ENCODE measurements around the gene HPS1. TPM values are rescaled to one million over a fixed set of nuclear protein-coding genes. Genes with fewer than 3 reads are reported as not detected.

The HPS1 gene
- total and polyA plus RNA-seq, 10 of the 15 experiments (the other 5 are each of a cell fraction or from before 2014, with no cell fraction given) = 27.1 to 138 (median 54.8) TPM

GRCh38 chr10:98399784-98400183 lies 47.0 kb downstream of the HPS1 start (continued):
- TF ChIP-seq RELB (IDR thresholded peaks at IDR 0.05; ENCODE audit: low read depth) = no peak

- ChIA-PET CTCF (no interaction called here), POLR2A (no interaction called here), SMC1A (ENCODE audit: uncharacterized antibody, unreplicated experiment) (no interaction called here), RAD21 (ENCODE audit: unreplicated experiment) (no interaction called here)
- DNase-seq (ENCODE audit: low read depth, low spot score) = no peak
- Histone ChIP-seq H3K27me3 (replicated peaks in 1 of 2; ENCODE audit: control insufficient read depth in 2 of 2, insufficient read depth in 2 of 2, low read length in 1 of 2) (no peaks in the 10 kb centered on the region), H3K4me2 (ENCODE audit: control insufficient read depth, insufficient read depth) (no peak overlapping the region), H3K79me2 (ENCODE audit: control insufficient read depth, insufficient read depth, low read length) (no peaks in the 10 kb centered on the region), H3K27ac (ENCODE audit: control insufficient read depth, insufficient read depth) (no peak overlapping the region), H3K4me1 (ENCODE audit: control insufficient read depth, insufficient read depth, low read length) (no peaks in the 10 kb centered on the region; the same call in 1 of the 2 replicates), H3K9ac (ENCODE audit: control insufficient read depth, insufficient read depth, low read length) (no peak overlapping the region), H2AFZ (ENCODE audit: control insufficient read depth, low read depth, low read length) (no peak overlapping the region), H4K20me1 (ENCODE audit: control insufficient read depth, insufficient read depth) (no peaks in the 10 kb centered on the region), H3K4me3 (no peak overlapping the region), H3K36me3 (ENCODE audit: control insufficient read depth in 2 of 2, insufficient read depth in 2 of 2, low read length in 1 of 2) (no peaks in the 10 kb centered on the region), H3K9me3 (replicated peaks; ENCODE audit: control insufficient read depth, insufficient read depth, low read length) (no peaks in the 10 kb centered on the region; the same call in 2 of the 3 replicates)
- in situ Hi-C loops (cut with MboI) (no loop called here), intact Hi-C loops (cut with micrococcal nuclease; ENCODE audit: unreplicated experiment) (no loop called here)
- no peak for FAIRE-seq
- ATAC-seq = no peak
- TF ChIP-seq WRNIP1 (IDR thresholded peaks at IDR 0.05; ENCODE audit: borderline replicate concordance, low read depth, low read length) (no peak), IKZF1 (conservative IDR thresholded peaks at IDR 0.05) (no peak), HDAC6 (IDR thresholded peaks at IDR 0.05; ENCODE audit: unreplicated experiment) (no peak), E2F4 (IDR thresholded peaks at IDR 0.05; ENCODE audit: low read depth, low read length) (no peak), NKRF (conservative IDR thresholded peaks at IDR 0.05) (no peak), E2F8 (IDR thresholded peaks at IDR 0.05; ENCODE audit: low read depth, partially characterized antibody) (no peak), ZBED1 (IDR thresholded peaks at IDR 0.05; ENCODE audit: borderline replicate concordance) (no peak), BRCA1 (IDR thresholded peaks at IDR 0.05; ENCODE audit: low read depth, low read length) (no peak)
- BruUV-seq (replicated peaks) = no TSS peak
- WGBS (ENCODE audit: insufficient coverage, insufficient replicate concordance, low lambda C conversion rate, missing lambda C conversion rate) = 85% methylated on average over 9 of the region's 9 CpGs
These were observed 49.6 kb downstream of the HPS1 start for GRCh38 chr10:98397089-98397600.
